ENCODE data around the gene DYNC2H1. TPM values are rescaled to one million over a fixed set of nuclear protein-coding genes. Genes with fewer than 3 reads are reported as not detected.
"Not testable (repeated sequence)": the region's sequence is repeated elsewhere in the genome, so short reads cannot be mapped to it uniquely, and the experiment has no call there.

DYNC2H1 gene
- total and polyA plus RNA-seq, 7 donors = 0.46 to 29.1 (median 21.3) TPM

GRCh38 chr11:103368145-103368544 is 258.9 kb downstream of the DYNC2H1 start:
- intact Hi-C loops (cut with DNase I) = no loop called here
- TF ChIP-seq POLR2AphosphoS5 (IDR thresholded peaks at IDR 0.05) = no peak
- TF ChIP-seq POLR2A (IDR thresholded peaks at IDR 0.05) = no peak
- Histone ChIP-seq H3K4me3 (no peak overlapping the region), H3K27ac (no peak overlapping the region), H3K27me3 (no peaks in the 10 kb centered on the region), H3K9me3 (no peaks in the 10 kb centered on the region), H3K4me1 (no peaks in the 10 kb centered on the region), H3K36me3 (peaks cover 0 to 20% (median 0%) of the 10 kb centered on the region in 4 donors)
- DNase-seq = no peak
- WGBS, 2 donors = 67 to 77% methylated on average over 1 of the region's 1 CpG

GRCh38 chr11:103370076-103370475 is 260.9 kb downstream of the DYNC2H1 start:
- intact Hi-C loops (cut with DNase I) = no loop called here
- 29 to 37% methylated on average over 1 of the region's 1 CpG for WGBS, 2 donors
- no peak for DNase-seq

GRCh38 chr11:103372906-103373305 is 263.7 kb downstream of the DYNC2H1 start:
- intact Hi-C loops (cut with DNase I) = no loop called here
- Histone ChIP-seq H3K36me3 (peaks cover 0 to 20% (median 0%) of the 10 kb centered on the region in 4 donors), H3K4me3 (no peak overlapping the region), H3K27me3 (no peaks in the 10 kb centered on the region), H3K4me1 (no peaks in the 10 kb centered on the region), H3K9me3 (no peaks in the 10 kb centered on the region), H3K27ac (no peak overlapping the region)
- WGBS, 2 donors = 71 to 86% methylated on average over 2 of the region's 2 CpGs
- TF ChIP-seq POLR2A (IDR thresholded peaks at IDR 0.05) (no peak), POLR2AphosphoS5 (IDR thresholded peaks at IDR 0.05) (no peak), CTCF (IDR thresholded peaks at IDR 0.05) (no peak), EP300 (IDR thresholded peaks at IDR 0.05) (no peak)
- no peak for DNase-seq

More at GRCh38 chr11:103370076-103370475, 260.9 kb downstream of the DYNC2H1 start:
- TF ChIP-seq CTCF (IDR thresholded peaks at IDR 0.05) (no peak), EP300 (IDR thresholded peaks at IDR 0.05) (no peak), POLR2A (IDR thresholded peaks at IDR 0.05) (no peak), POLR2AphosphoS5 (IDR thresholded peaks at IDR 0.05) (no peak)
- H3K27me3 ChIP-seq = no peaks in the 10 kb centered on the region
- H3K4me3 ChIP-seq = no peak overlapping the region
- H3K27ac ChIP-seq = no peak overlapping the region
- H3K9me3 ChIP-seq = no peaks in the 10 kb centered on the region
- H3K4me1 ChIP-seq = no peaks in the 10 kb centered on the region
- peaks cover 0 to 20% (median 0%) of the 10 kb centered on the region in 4 donors for H3K36me3 ChIP-seq

GRCh38 chr11:103374227-103374626 is 265.0 kb downstream of the DYNC2H1 start:
- 29 to 63% methylated on average over 3 of the region's 3 CpGs for WGBS, 2 donors

GRCh38 chr11:103378931-103379330 is 269.7 kb downstream of the DYNC2H1 start:
- DNase-seq = no peak
- Histone ChIP-seq H3K27me3 (no peaks in the 10 kb centered on the region), H3K4me1 (no peaks in the 10 kb centered on the region), H3K9me3 (no peaks in the 10 kb centered on the region), H3K4me3 (no peak overlapping the region), H3K36me3 (no peaks in the 10 kb centered on the region), H3K27ac (no peak overlapping the region)
- TF ChIP-seq POLR2A (IDR thresholded peaks at IDR 0.05) (no peak), CTCF (IDR thresholded peaks at IDR 0.05) (no peak), POLR2AphosphoS5 (IDR thresholded peaks at IDR 0.05) (no peak), EP300 (IDR thresholded peaks at IDR 0.05) (no peak)
- intact Hi-C loops (cut with DNase I) = no loop called here
- whole genome bisulfite sequencing, 2 donors = 72 to 90% methylated on average over 2 of the region's 2 CpGs

More at GRCh38 chr11:103374227-103374626, 265.0 kb downstream of the DYNC2H1 start:
- H3K4me1 ChIP-seq; DNase-seq; H3K9me3 ChIP-seq; intact Hi-C loops (cut with DNase I); H3K4me3 ChIP-seq; H3K27ac ChIP-seq; H3K27me3 ChIP-seq: not testable (repeated sequence)
- peaks cover 0 to 15% (median 0%) of the 10 kb centered on the region in 4 donors for H3K36me3 ChIP-seq

- DNase-seq = no peak
- intact Hi-C loops (cut with DNase I) = no loop called here
- Histone ChIP-seq H3K27ac (no peak overlapping the region), H3K27me3 (no peaks in the 10 kb centered on the region), H3K4me1 (no peaks in the 10 kb centered on the region), H3K9me3 (no peaks in the 10 kb centered on the region), H3K36me3 (no peaks in the 10 kb centered on the region), H3K4me3 (no peak overlapping the region)
- 63 to 72% methylated on average over 3 of the region's 3 CpGs for WGBS, 2 donors
- TF ChIP-seq CTCF (IDR thresholded peaks at IDR 0.05) = no peak
- TF ChIP-seq POLR2AphosphoS5 (IDR thresholded peaks at IDR 0.05) = no peak
Observed at GRCh38 chr11:103380031-103380430, 270.8 kb downstream of the DYNC2H1 start.

Measured in sigmoid colon (tissue), 7 donors.